Measurements from ENCODE around the gene VSX1.

GRCh38 chr20:25088267-25088666 lies 6.3 kb upstream of the VSX1 start:
- no peak for TF ChIP-seq CTCF (tag by site-specific recombination; IDR thresholded peaks at IDR 0.05)
- TF ChIP-seq KLF17 (tag by site-specific recombination; IDR thresholded peaks at IDR 0.05) = no peak
- no peak for TF ChIP-seq MEIS1 (CRISPR knock-in tag; IDR thresholded peaks at IDR 0.05; ENCODE audit: borderline replicate concordance)
- TF ChIP-seq ZNF140 (tag by site-specific recombination; IDR thresholded peaks at IDR 0.05) = no peak
- no peak for TF ChIP-seq TCF7L2 (IDR thresholded peaks at IDR 0.05; ENCODE audit: borderline replicate concordance, low read depth, low read length)
- no peak for TF ChIP-seq REST (tag by site-specific recombination; IDR thresholded peaks at IDR 0.05)
- no peak for TF ChIP-seq ZNF791 (tag by site-specific recombination; IDR thresholded peaks at IDR 0.05)
- no peak for TF ChIP-seq ZNF16 (tag by site-specific recombination; IDR thresholded peaks at IDR 0.05; ENCODE audit: low read depth)
- no peak for TF ChIP-seq SETDB1 (IDR thresholded peaks at IDR 0.05; ENCODE audit: insufficient read length, low read length)
- TF ChIP-seq ZNF23 (tag by site-specific recombination; IDR thresholded peaks at IDR 0.05; ENCODE audit: borderline replicate concordance) = no peak
- TF ChIP-seq ZNF155 (tag by site-specific recombination; IDR thresholded peaks at IDR 0.05) = no peak
- TF ChIP-seq ZNF621 (tag by site-specific recombination; IDR thresholded peaks at IDR 0.05) = no peak

Data from HEK293 (cell line).